Measurements from ENCODE around the gene PI16.

- TF ChIP-seq REST (IDR thresholded peaks at IDR 0.05): no peak
- no peak for TF ChIP-seq CTCF (IDR thresholded peaks at IDR 0.05; ENCODE audit: low read depth, low read length, missing input control)
- no peak for TF ChIP-seq MAX (IDR thresholded peaks at IDR 0.05)
- TF ChIP-seq ATF3 (IDR thresholded peaks at IDR 0.05): no peak
- no peak for TF ChIP-seq TAF1 (conservative IDR thresholded peaks at IDR 0.05)
- no peak for TF ChIP-seq EGR1 (IDR thresholded peaks at IDR 0.05; ENCODE audit: low read depth in 2 of 2)
- TF ChIP-seq ZBTB33 (IDR thresholded peaks at IDR 0.05): no peak
- no peak for TF ChIP-seq JUND (IDR thresholded peaks at IDR 0.05)
- no peak for TF ChIP-seq FOXA1 (IDR thresholded peaks at IDR 0.05)
- no peak for TF ChIP-seq RAD21 (IDR thresholded peaks at IDR 0.05)
- no peak for TF ChIP-seq YY1 (IDR thresholded peaks at IDR 0.05)
- TF ChIP-seq GABPA (IDR thresholded peaks at IDR 0.05 in 1 of 2, conservative IDR thresholded peaks at IDR 0.05 in 1 of 2): no peak
- no peak for TF ChIP-seq SP1 (IDR thresholded peaks at IDR 0.05)
- TF ChIP-seq RXRA (IDR thresholded peaks at IDR 0.05): no peak
Observed at GRCh38 chr6:36980129-36980528, 25.6 kb downstream of the PI16 start.
